AG09319 (cell line): ENCODE results near the gene OTOL1.

Experiments used
- DNase-seq: peaks from one replicate; pipeline ENCODE4 v3.0.0-alpha.2; 2010; ENCODE audit warnings: low read depth; ENCODE audit errors: extremely low read depth
- CTCF ChIP-seq: IDR thresholded peaks from 2 replicates; pipeline ENCODE4 v1.5.1; 2011; ENCODE audit warnings: low read depth, mild to moderate bottlenecking, inconsistent platforms, low read length, moderate library complexity

The OTOL1 gene

DNA sequence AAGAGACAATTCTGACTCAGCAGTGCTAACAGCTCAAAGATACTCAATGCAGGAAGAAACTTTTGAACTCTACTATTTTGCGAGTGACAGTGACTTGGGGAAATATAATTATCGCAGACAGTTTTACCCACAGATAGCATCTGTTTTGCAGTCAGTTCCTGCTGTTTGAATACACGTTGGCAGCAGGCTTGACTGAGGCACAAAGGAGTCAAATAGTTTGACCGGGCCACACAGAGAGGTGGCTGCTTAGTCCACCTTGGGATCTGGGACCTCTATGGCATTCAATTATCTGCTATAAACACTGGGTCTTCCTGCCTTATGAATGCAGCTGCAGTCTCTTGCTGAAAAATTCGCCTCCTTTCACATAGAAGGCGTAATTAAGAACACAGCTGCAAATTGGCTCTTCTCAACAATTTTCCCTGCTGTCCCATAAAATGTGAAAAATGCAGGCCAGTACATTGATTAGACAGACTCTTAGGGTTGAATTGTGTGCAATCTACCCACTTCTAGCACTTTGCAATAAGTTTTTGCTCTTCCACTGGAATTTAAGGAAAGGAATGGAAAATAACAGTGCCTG lies 56.5 kb downstream of the OTOL1 start:
- TF ChIP-seq CTCF: no peak
- DNase-seq: no peak
